Colon (tissue), 2 donors: ENCODE measurements around the gene RNF212.

Experiments
- FAIRE-seq: peaks from 2 replicates; lab custom pipeline; 2012; peaks lifted over from hg19 to GRCh38; lab: Jason Lieb, UNC
- donor health status: control.
- donor health status: control.

RNF212 gene

DNA sequence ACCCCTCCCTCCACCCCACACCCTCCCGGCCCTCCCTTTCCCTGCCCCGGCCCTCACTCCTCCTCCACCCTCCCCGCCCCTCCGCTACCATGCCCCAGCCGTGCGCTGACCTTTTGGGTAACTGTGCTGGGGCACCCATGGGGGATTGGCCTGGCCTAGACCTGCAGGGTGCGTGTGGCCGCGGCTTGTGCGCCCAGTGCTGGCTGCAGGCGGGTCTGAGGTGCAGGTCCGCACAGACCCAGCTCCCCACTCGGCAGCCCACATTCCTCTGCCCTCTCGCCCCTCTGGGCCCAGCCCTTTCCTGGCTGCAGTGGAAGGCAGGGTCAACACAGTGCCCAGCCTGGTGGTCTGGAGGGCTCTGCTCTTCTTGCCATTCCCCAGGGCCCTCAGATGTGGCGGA lies 77.3 kb downstream of the RNF212 start:
- no peak for FAIRE-seq

- no peak for FAIRE-seq
Observed at GRCh38 chr4:1035510-1035909, 77.9 kb downstream of the RNF212 start.

- FAIRE-seq = no peak
Observed at GRCh38 chr4:1033840-1034551, 79.4 kb downstream of the RNF212 start.

DNA sequence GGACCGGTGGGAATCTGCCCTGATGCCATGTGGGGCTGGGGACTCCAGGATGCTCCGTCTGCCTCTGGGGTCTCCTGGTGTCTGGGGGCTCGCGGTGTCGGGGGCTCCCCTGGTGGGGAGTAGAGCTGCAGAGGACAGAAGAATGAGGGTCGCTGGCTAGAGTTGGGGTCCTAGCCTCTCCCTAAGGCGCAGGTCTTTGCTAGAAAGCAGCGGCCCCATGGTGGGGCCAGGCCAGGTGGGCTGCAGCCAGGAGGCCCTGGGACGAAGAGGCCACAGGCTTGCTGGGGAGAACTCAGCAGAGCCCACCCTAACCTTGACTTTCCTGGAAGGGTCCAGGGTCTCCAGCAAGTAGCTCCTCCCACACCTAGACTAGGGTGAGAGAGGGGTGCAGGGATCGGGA lies 80.5 kb downstream of the RNF212 start:
- no peak for FAIRE-seq

- no peak for FAIRE-seq
Observed at GRCh38 chr4:1031956-1032795, 81.2 kb downstream of the RNF212 start.

DNA sequence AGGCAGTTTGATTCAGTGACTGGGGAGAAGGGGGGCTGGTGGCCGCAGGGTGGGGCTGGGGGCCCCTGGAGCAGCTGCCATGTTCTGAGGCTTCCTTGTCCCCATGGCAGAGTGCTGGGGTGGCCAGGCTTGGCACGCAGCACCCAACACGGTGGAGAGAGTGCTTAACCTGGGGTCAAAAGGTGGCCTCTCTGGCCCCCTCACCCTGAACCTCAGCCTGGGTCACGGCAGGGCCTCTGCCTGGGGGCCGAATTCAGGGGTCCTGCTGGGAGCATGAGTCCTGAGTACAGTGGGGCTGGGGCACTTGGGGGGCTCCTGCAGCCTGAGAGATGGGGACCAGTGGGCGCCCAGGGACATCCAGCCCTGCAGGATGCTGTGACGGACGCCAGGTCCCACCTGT lies 82.0 kb downstream of the RNF212 start:
- no peak for FAIRE-seq

GRCh38 chr4:1030559-1030958 lies 82.8 kb downstream of the RNF212 start:
- FAIRE-seq = no peak

DNA sequence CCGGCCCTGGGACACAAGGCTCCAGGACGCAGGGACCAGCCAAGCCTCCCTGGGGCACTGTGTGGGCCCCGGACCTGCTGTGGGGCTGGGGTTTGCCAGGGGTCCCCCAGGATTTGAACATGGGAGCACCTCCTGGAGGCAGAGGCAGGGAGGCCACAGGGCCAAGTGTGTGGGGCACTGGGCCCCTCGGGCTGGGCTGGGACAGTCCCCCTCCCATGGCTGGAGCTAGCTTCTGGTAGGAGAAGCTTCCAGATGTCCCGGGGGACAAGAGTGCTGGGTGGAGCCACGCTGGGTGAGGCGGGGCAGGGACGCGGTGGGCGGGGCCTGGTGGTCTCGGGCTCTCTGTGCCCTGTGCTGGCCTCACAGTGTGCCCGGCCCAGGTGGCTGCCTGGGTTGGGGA lies 83.3 kb downstream of the RNF212 start:
- no peak for FAIRE-seq

DNA sequence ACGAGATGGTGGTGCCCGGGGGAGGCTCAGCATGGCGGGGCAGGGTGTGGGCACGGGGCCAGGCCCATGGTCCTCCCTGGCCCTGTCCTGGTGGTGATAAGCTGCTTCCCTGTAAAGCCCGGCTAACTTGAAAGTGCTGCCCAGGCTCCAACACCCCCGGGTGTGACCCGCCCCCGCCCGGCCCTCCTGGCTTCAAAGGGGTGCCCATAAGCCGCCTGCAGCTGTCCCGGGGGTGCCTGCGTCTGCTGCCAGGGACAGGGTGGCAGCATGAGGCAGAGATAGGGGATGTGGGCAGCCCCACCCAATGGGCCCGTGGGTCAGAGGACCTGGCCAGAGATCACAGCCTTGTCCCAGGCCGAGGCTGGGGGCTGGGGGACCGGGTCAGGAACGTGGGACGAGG lies 83.8 kb downstream of the RNF212 start:
- FAIRE-seq = no peak

DNA sequence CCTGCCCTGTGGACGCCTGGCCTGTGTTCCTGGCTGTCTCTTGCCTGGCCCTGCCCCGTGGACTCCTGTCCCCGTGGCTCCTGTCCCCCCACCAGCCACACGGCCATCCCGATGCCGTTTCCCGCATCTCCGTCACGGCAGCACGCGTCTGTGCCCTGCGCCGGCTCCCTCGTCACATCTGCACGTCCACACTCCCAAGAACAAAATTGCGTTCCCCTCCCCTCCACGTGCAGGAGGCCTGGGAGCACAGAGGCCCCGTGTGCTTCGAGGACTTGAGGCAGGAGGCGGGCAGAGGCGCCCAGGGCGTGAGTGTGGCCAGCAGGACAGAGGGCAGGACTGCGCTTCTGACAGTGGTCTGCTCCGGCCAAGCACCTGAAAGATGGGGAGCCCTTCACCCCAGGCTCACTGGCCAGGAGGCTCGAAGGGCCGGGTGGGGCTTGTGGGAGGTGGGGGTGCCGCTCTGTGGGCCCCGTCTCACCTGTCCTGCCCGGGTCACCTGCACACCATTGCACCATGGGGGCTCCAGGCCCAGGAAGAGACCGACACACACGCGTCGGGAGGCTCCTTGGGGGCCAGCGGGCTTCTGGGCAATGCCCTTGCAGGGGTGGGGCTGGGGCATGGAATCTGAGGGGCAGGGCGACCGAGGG lies 84.7 kb downstream of the RNF212 start:
- no peak for FAIRE-seq

GRCh38 chr4:1027915-1028238 lies 85.5 kb downstream of the RNF212 start:
- no peak for FAIRE-seq

- FAIRE-seq = no peak
Observed at GRCh38 chr4:1027219-1027914, 86.0 kb downstream of the RNF212 start.

GRCh38 chr4:1026115-1026514 lies 87.2 kb downstream of the RNF212 start:
- no peak for FAIRE-seq

- FAIRE-seq = no peak
Observed at GRCh38 chr4:1024882-1025545, 88.3 kb downstream of the RNF212 start.

DNA sequence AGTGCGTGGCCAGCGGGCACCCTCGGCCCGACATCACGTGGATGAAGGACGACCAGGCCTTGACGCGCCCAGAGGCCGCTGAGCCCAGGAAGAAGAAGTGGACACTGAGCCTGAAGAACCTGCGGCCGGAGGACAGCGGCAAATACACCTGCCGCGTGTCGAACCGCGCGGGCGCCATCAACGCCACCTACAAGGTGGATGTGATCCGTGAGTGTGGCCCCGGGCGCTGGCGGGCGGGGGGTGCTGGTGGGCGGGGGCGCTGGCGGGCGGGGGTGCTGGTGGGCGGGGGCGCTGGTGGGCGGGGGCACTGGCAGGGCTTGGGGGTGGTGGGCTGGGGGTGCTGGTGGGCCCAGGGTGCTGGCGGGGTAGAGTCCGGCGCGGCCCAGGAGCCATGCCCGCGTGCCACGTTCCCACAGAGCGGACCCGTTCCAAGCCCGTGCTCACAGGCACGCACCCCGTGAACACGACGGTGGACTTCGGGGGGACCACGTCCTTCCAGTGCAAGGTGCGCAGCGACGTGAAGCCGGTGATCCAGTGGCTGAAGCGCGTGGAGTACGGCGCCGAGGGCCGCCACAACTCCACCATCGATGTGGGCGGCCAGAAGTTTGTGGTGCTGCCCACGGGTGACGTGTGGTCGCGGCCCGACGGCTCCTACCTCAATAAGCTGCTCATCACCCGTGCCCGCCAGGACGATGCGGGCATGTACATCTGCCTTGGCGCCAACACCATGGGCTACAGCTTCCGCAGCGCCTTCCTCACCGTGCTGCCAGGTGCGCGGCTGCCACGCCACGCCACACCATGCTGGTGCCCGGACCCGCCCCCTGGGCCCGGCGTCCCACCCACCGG lies 89.2 kb downstream of the RNF212 start:
- no peak for FAIRE-seq

DNA sequence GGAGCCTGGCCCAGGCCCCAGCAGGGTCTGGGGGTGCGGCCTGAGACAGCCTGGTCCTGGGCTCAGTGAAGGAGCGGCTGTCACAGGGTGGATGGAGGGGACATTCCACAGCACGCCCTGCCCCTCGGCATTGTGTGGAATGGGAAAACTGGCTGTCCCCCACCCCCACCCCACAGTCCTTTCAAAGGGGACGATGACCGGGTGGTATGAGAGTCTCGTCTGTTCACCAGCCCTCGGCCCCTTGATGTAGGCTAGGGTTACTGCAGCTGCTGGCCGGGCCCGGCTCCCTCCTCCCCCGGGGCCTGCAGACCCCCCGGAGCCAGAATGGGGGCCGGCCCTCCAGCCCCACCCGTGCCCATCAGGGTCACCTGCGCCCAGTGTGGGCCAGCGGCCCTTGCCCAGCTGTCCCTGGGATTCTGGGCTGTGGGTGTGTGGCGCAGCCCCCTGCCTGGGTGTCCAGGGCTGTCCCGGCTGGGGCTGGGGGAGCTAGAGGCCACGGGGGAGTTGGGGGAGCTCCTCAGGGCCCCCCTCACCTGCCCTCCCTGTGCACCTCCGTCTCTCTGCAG lies 90.2 kb downstream of the RNF212 start:
- no peak for FAIRE-seq

DNA sequence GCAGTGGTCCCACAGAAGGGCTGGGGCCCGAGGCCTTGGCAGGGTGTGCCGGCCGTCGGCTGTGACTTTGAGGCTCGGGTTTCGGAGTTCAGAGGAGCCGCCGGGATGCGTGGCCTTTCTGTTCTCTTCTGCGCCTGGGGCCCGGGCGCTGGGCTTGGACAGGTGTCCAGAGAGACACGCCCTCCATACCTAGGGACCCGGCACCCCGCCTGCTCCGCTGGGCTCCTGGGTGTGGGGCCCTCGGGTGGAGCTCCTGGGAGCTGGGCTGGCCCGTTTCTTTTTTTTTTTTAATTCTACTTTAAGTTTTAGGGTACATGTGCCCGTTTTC lies 90.7 kb downstream of the RNF212 start:
- FAIRE-seq = no peak

DNA sequence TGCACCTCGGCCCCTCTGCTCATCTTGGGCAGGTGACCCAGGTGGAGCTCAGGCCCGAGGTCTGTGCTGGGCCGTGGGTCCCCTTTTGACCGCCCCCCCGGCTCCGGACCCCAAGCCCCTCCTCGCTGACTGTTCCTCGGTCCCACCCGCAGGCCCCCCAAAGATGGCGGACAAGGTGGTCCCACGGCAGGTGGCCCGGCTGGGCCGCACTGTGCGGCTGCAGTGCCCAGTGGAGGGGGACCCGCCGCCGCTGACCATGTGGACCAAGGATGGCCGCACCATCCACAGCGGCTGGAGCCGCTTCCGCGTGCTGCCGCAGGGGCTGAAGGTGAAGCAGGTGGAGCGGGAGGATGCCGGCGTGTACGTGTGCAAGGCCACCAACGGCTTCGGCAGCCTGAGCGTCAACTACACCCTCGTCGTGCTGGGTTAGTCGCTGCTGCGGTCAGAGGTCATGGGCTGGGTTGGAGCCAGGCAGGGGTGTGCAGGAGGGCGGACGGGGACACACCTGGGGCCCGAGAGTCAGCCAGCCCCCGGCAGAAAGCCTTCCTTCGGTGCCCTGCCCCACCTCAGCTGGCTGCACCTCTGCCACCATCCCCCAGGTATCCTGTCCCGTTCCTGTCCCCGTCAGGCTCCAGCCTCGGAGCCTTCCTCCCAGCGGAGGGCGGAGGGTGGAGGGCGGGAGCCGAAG lies 91.2 kb downstream of the RNF212 start:
- no peak for FAIRE-seq
